Head of caudate nucleus (tissue), 42 donors: ENCODE results near the gene EVC.
A peak's percentile ranks its signal among the peaks of the same experiment; 100 is the strongest.
"Not testable (repeated sequence)": the region's sequence is repeated elsewhere in the genome, so short reads cannot be mapped to it uniquely, and the experiment has no call there.

ENCODE experiments used
- DNase-seq, 42 donors: peaks; one replicate each; pipeline versions ENCODE4 v3.0.0 to v3.0.0-alpha.2; 2020 to 2021; ENCODE audit warnings: mixed read lengths in 7 of 42
- intact Hi-C: fragments of 100-400 bp; cut with DNase I; formaldehyde crosslinking; loops from one replicate; pipeline ENCODE4 v1.15.0; 2022

EVC gene

GRCh38 chr4:5823542-5824211 is 112.7 kb downstream of the EVC start:
- intact Hi-C loops: no loop called here

GRCh38 chr4:5824227-5824626 is 113.2 kb downstream of the EVC start:
- DNase-seq: no peak
- intact Hi-C loops: no loop called here

More at GRCh38 chr4:5823542-5824211, 112.7 kb downstream of the EVC start:
- no peak for DNase-seq

DNA sequence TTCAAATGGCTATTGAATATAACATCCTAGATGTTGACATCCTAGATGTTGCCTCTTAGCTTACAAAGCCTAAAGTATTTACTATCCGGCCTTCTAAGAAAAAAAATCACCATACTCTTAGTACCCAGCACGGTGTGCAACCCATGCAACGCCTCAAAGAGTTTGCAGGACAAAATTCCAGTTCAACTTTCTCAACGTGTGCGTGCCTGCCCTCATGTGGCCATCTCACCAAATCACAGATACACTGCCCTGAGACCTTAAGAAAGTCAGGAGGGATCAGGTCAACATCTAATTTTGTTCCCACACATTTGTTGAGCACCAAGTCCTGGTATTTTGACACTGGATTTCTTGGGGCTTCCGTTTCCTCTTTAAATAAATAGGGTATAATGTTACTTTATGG is 113.6 kb downstream of the EVC start:
- intact Hi-C loops: no loop called here
- DNase-seq: peak in 7 of 42 donors; percentile 14 to 49 (median 32)

GRCh38 chr4:5825321-5826041 is 114.5 kb downstream of the EVC start:
- DNase-seq: no peak
- intact Hi-C loops: no loop called here

DNA sequence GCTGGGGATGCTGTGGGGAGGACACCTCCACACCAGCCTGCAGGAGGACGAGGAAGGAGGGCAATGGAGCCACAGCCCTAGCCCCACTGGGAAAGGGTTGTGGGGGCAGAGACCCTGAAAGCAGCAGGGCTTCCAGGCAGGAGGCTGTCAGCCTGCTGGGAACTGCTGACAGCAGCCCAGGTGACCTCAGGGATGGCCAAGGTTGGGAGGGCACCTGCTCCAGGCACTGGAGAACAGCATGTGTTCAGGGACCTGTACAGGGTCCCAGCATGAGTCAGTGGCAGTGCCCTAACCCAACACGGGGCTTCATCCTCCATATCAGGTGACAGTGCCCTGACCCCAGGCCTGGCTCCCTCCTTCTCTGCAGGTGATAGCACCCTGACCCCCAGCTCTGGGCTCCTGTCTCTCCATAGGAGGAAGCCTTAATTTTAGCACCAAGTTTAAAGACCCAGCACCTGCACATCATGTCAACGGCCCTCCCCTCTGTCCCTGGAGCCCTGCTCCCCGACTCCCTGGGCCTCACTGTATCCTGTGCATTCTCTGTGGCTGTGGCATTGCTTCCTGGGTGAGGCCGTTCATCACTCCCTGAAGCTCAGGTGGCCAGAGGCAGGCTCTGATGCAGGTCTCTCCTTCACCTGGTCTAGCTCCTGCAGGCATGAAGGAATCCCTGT is 115.6 kb downstream of the EVC start:
- intact Hi-C loops: no loop called here
- no peak for DNase-seq

- DNase-seq: no peak
- intact Hi-C loops: no loop called here
Observed at GRCh38 chr4:5827108-5828004, 116.4 kb downstream of the EVC start.

- intact Hi-C loops: no loop called here
- no peak for DNase-seq
Observed at GRCh38 chr4:5828005-5828391, 117.0 kb downstream of the EVC start.

DNA sequence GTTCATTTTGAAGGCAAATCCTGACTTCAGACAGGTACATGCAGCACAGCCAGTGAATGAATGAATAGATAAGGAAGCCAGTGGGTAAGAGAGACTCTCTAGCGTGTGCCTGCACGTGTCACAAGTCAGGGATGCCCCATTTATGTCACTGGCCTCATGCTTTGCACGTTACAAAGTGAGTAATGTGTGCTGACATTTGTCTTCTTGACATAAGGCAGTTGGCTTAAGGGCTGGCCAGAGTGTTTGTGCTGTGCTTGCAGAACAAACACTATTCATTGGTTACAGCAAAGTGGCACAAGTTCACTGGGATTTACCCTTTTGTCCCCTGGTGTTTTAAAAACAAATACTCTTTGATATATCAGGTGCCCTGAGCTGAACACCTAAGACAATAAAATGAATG is 125.9 kb downstream of the EVC start:
- DNase-seq: no peak
- intact Hi-C loops: no loop called here

DNA sequence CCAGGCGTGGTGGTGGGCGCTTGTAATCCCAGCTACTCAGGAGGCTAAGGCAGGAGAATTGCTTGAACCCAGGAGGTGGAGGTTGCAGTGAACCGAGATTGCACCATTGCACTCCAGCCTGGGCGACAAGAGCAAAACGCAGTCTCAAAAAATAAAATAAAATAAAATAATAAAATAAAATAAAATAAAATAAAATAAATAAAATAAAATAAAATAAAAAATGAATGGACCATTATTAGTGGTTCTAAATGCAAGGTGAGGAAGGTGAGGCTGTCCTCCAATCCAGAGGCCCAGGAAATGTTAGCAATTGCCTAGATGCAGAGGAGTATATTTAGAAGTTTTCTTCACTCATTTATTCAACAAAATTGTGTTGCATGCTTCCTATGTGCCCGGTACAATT is 126.5 kb downstream of the EVC start:
- DNase-seq, intact Hi-C loops: not testable (repeated sequence)

GRCh38 chr4:5839332-5839731 is 128.3 kb downstream of the EVC start:
- intact Hi-C loops: no loop called here
- no peak for DNase-seq

- peak in 6 of 42 donors; percentile 19 to 68 (median 32) for DNase-seq
- intact Hi-C loops: no loop called here
Observed at GRCh38 chr4:5839751-5840674, 129.0 kb downstream of the EVC start.

GRCh38 chr4:5842456-5842855 is 131.5 kb downstream of the EVC start:
- intact Hi-C loops: no loop called here

GRCh38 chr4:5843573-5844530 is 132.9 kb downstream of the EVC start:
- intact Hi-C loops: no loop called here
- DNase-seq: peak in 5 of 42 donors; percentile 9 to 49 (median 23)

More at GRCh38 chr4:5842456-5842855, 131.5 kb downstream of the EVC start:
- no peak for DNase-seq

DNA sequence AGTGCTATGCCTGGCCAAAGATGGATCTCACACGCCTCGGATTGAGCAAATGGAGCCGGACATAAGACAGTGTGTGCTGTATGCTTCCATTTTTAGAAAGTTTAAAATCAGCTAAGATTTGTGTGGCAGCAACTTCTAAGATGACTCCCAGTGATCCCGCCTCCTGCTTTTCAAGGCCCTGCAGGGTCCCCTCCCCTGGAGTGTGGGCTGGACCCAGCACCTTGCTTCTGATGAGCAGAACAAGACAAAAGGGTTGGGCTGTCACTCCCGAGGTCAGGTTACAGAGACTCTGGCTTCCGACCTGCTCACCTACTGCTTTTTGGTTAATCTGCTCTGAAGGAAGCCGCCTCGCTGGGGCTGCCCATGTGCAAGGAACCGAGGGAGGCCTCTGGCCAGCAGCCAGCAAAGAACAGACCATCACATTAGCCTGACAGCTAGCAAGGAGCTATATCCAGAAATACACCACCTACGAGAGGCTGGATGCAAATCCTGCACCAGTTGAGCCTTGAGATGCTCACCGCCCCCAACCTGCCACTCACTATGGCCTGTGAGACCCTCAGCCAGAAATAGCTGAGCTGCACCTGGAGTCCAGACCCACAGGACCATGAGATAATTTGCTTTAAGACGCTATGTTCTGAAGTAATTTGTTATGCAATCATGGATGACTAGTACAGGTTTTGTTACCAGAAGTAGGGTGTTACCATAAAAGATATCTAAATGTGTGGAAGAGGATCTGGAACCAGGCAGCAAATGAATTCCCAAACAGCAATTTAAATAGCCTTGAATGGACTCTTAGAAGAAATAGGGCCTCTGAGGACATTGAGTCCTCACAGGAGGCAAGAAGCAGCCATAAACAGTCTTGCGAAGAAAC is 134.3 kb downstream of the EVC start:
- peak in 25 of 42 donors; percentile 16 to 83 (median 41) for DNase-seq
- intact Hi-C loops: no loop called here

DNA sequence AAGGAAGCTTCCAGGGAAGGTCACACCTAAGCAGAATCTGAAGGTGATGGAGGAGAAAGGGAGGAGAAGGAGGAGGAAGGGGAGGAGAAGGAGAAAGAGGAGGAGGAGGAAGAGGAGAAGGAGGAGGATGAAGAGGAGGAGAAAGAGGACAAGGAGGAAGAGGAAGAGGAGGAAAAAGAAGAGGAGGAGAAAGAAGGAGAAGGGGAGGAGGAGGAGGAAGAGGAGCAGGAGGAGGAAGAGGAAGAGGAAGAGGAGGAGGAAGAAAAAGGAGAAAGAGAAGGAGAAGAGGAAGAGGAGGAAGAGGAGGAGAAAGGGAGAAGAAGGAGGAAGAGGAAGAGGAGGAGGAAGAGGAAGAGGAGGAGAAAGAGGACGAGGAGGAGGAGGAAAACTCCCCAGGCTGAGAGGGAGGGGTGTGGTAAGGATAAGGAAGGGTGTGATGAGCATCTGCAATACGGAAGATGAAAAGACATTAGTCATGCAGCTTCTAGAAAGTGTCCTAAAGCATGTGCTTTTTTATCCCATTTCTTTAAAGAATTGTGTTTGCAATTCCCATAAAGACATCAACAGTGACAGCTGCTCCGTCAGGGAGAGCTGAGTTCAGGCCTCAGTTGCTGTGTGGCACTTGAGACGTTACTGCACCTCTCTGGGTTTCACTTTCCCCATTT is 140.8 kb downstream of the EVC start:
- no peak for DNase-seq
- intact Hi-C loops: no loop called here
